ENCODE measurements around the gene SLC2A9. TPM values are rescaled to one million over a fixed set of nuclear protein-coding genes. Genes with fewer than 3 reads are reported as not detected.
A peak's percentile ranks its signal among the peaks of the same experiment; 100 is the strongest.

SLC2A9 gene
- total and polyA plus RNA-seq, 8 donors = 0.61 to 35.3 (median 2.7) TPM

DNA sequence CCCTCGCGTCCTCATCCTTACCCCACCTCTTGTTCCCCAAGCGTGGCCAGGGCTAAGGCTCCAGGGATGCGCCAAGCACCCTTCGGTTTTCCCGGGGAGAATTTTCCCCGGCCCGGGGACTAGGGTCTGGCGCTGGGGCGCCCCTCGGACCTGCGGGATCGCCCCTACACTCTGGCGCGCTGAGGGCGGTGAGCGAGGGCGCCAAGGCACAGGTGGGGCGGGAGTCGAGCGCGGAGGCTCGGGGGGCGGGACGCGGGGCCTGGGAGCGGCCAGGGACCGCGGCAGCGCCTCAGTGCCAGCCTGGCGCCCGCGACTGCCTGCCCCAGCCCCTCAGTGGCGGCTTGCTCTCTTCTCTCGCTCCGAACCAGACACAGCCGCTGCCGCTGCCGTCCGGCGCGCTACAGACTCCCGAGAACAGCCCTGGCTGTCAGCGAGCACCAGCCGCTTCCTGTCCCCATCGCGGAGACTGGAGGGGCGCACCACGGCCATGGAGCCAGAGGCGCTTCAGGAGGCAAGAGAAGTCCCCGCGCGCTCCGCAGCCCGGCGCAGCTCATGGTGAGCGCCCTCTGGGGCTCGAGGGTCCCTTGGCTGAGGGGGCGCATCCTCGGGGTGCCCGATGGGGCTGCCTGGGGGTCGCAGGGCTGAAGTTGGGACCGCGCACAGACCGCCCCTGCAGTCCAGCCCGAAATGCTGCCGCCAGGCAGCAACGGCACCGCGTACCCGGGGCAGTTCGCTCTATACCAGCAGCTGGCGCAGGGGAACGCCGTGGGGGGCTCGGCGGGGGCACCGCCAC, 239.8 kb downstream of the SLC2A9 start, which contains the start of gene DRD5:
Gene DRD5 (plus strand): TSS at position 292 of the 793 bp plus-strand sequence. CDS start 396 bp downstream, at position 688.
- Histone ChIP-seq H3K4me1 (peaks cover 0 to 8% (median 3%) of the 10 kb centered on the region in 4 donors), H3K27ac (no peak within 1 kb of the TSS), H3K36me3 (no peaks in the 10 kb centered on the region), H3K9me3 (no peaks in the 10 kb centered on the region), H3K4me3 (no peak within 1 kb of the TSS), H3K27me3 (peaks cover 4 to 42% (median 26%) of the 10 kb centered on the region in 3 donors)
- WGBS, 5 donors = 8 to 19% (median 9%) methylated on average over 12 to 78 of the region's 78 CpGs
- TF ChIP-seq CTCF (IDR thresholded peaks at IDR 0.05) (no peak), POLR2AphosphoS5 (IDR thresholded peaks at IDR 0.05) (no peak), EP300 (IDR thresholded peaks at IDR 0.05) (no peak), POLR2A (IDR thresholded peaks at IDR 0.05) (no peak)
- DNase-seq = peak in 1 of 2 donors; percentile 39
- intact Hi-C loops (cut with DNase I; ENCODE audit: low total_unique reads) = no loop called here

Small RNA genes lying within 50 kb of the gene (small RNA-seq; reads per million reads assigned to genes)
- gene RNA5SP154 = 0 reads per million in 4 donors

Other genes with a start within 250 kb of the SLC2A9 start
- gene DRD5, start 239.9 kb downstream of the SLC2A9 start, total RNA-seq = not detected
- under 1 TPM in 1 of 3 donors, not detected in 2; 0.31 TPM for gene DRD5, start 239.9 kb downstream of the SLC2A9 start, polyA plus RNA-seq
- 100 to 1,000 TPM in 3 of 5 donors, 10 to 100 TPM in 2; 52.4 to 167 (median 104) TPM for gene WDR1, start 95.3 kb upstream of the SLC2A9 start, total RNA-seq
- 100 to 1,000 TPM in 2 of 3 donors, 10 to 100 TPM in 1; 91.2 to 145 (median 115) TPM for gene WDR1, start 95.3 kb upstream of the SLC2A9 start, polyA plus RNA-seq

Data from stomach (tissue), 9 donors.